HG03139 (cell line): ENCODE measurements around the gene RANBP2.
A peak's percentile ranks its signal among the peaks of the same experiment; 100 is the strongest.
"Not testable (repeated sequence)": the region's sequence is repeated elsewhere in the genome, so short reads cannot be mapped to it uniquely, and the experiment has no call there.

ENCODE experiments used
- ATAC-seq: cut with Tn5 transposase; IDR thresholded peaks from one replicate; pipeline ENCODE4 v1.9.1; 2021; ENCODE audit not compliant: unreplicated experiment

Gene RANBP2

DNA sequence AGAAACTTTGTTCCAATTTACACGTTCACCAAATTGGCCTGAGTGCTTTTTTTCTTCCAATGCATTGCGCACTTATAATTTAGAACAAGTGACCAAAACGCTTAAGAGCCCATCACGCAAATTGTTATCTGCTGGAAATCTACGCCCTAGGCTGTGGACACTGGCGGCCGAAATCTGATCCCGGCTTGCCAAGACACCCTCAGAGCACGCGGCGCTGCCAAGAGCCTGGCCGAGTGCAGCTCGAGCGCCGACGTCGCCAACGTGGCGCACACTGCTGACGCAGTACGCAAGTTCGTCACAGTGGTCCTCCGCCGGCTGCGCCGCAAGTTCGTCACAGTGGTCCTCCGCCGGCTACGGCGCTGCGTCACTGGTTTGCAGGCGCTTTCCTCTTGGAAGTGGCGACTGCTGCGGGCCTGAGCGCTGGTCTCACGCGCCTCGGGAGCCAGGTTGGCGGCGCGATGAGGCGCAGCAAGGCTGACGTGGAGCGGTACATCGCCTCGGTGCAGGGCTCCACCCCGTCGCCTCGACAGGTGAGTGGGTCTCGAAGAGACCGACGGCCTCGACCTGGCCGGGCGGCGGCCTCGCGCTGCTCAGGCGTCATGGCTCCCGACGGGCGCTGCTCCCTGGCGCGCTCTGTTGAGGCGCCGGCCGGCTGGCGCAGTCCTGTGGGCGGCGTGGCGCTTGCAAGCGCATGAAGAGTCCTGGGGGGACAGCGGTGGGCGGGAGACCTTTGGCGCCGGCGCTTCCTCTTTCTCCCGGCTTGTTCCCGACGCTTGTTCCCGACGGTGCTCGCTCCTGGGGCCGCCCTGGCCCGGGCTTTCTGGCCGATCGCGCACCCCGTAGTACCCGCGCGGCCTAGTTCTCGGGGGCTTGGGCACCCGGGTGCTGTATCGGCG lies at the start of gene RANBP2:
TSS of gene RANBP2 (plus strand) at position 334 of the 896 bp plus-strand sequence. CDS start at position 459, 125 bp downstream.
- ATAC-seq = peak; percentile 98

DNA sequence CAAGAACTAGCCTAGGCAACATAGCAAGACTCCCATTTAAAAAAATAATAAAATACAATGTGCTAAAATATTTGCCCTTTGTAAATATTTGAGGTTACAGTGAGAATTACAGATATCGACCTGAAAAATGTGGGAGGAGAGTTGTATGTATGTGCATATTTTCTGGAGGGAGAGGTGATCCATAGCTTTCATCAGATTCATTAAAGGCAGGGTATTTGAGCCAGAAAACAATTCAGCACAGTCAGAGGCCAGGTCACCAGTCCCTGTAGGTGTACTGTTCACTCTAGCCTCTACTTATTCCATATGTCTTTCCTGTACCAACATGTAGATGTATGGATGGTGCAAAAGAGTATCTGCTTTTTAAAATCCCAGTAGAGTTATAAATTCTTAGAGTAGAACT lies 49.0 kb upstream of the RANBP2 start:
- ATAC-seq = not testable (repeated sequence)

DNA sequence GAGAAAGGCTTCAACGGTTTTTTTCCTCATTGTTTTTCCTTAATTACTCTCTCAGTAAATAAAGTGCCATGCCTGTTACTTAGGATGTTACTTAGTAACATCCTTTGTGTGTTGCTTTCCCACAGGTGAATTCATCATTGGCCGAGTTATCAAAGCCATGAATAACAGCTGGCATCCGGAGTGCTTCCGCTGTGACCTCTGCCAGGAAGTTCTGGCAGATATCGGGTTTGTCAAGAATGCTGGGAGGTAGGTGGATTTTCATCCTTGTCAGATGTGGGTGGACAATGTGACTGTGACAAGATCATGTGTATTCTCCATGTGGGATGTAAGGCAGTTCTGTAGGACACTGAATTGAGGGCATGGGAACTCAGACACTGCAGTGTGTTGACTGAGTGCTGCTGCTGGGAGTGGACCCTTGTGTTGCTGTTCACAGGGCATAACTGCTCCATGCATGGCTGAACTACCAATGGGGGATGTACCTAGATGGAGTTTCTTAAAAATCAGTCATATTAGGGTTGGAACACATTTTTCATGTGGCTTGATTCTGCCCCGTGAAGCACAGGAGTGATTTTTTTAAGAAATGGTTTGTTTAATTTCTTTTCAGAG lies 47.0 kb upstream of the RANBP2 start:
- not testable (repeated sequence) for ATAC-seq

DNA sequence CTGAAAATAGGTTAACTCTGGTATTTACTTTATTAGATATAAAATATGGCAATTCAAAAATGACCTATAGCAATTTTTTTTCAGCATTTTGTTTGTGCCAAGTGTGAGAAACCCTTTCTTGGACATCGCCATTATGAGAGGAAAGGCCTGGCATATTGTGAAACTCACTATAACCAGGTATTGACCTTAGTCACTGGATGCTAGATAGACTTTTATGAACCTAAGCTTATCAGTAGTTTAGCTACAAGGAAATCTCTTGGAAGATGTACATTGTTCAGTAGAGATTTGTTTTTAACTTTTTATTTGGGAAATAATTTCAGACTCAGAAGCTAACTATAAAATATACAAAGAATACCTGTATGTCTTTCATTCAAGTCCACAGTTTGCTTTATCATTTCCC lies 42.8 kb upstream of the RANBP2 start:
- not testable (repeated sequence) for ATAC-seq

DNA sequence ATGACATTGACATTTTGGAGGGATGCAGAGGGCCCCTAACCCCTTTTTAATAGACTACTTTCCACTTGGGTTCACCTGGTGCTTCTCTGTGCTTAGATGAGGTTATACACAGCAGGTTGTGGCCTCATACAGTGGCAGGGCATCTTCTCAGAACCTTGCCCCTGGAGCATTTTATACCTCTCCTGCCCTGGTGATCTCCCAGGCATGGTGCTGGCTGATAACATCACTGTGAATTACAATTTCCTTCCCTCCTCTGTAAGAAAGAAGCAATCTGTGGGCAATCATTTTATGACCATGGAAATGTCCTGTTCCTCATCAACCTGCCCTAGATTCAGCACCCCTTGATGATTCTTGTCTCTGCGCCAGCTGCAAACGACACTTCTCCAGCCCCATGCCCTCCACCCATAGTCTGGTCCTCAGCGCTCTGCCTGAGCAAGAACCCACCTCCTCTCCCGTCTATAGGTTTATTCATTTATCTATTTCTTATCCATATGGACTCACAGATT lies 42.0 kb upstream of the RANBP2 start:
- not testable (repeated sequence) for ATAC-seq

DNA sequence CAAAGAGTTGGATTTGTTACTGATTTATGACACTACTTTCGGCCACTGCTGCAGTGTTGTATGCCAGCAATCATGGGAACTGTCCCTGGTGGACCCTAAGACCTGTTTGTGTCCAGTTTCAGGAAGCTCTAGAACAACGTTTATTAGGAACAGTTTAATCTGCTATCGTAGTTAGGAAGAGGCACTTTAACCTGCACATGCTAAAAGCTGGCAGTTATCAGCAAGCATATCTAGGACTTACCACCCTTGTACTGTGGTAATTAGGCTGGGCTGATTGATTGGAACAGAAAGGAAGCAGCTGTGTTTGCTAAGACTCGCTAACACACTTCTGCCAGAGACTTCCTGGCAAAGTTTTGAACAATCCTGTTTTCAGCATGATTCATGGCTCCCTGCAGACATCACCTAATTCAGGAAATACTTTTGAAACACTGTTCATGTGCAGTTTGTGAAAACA lies 41.1 kb upstream of the RANBP2 start:
- ATAC-seq = not testable (repeated sequence)

DNA sequence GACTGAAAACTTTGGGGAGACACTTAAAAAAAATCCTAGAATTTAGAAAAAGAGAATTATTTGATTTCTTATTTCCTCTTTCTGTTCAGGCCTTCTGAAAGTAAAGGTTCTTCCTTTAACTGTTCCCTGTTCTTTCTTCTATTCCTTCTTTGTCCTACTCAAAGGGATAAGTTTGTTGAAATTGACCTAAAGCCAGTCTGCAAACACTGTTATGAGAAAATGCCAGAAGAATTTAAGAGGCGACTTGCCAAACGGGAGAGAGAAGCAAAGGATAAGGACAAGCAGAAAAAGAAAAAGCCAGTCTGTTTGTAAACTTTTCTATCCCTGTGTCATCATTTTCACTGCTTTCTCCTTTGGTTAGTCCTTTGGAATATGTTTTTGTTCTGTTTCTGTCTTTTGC lies 38.5 kb upstream of the RANBP2 start:
- not testable (repeated sequence) for ATAC-seq

DNA sequence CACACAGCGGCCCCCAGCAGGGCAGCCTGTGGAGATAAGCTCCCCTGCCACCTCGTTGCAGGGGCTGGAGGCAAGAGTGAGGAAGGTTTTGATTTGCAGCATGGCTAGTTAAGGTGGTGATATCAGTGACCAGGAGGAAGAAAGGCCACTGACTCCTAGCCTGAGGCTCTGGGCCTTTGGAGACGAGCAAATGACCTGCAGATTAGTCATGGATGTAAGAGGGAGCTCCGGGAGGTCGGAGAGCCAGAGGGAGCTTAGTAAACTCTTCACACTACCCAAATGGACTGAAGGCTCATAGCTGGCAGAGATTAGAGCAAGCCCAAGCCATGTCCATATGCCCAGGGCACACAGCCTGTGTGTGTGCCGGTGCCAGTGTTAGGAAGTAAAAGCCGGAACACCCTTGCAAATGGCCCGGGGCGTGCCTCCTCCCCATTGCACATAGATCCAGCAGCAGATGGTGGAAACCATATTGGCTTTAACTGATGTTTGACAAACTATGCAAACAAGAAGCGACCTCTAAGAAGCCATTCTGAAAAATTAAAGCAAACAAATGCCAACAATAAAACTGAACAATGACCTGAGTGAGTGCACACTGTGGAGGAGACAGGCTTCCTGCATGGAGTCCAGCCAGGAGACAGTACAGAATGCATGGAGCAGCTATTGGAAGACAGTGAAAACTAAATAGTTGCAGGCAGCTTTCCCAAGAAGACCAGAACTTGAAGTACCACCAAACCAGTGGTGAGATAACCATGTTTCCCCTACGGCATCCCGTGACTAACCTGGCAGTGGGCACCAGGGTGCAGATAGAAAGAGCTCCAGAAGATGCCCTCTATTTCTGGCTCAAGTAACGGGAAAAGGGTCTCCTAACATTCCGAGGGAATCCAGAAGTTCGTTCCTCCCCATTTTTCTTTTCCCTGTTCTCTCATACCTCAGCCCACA lies 30.2 kb upstream of the RANBP2 start:
- not testable (repeated sequence) for ATAC-seq

DNA sequence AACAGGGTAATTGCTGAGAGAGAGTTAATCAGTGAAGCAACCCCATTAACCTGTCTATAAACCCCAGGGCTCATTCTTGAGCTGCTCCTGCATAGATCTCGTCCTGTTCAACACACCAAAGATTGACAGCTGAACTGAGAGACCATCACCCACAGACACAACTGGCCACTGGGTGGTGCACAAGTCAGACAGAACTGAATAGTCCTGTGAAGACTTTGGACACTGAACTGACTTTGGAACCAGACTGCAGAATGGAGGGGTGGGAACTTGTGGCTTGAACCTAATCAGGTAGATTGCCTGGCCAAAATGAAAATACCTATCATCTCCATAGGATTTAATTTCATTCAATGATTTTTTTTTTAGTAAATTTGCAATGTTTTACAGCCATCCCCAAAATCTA lies 29.3 kb upstream of the RANBP2 start:
- ATAC-seq = peak; percentile 83

DNA sequence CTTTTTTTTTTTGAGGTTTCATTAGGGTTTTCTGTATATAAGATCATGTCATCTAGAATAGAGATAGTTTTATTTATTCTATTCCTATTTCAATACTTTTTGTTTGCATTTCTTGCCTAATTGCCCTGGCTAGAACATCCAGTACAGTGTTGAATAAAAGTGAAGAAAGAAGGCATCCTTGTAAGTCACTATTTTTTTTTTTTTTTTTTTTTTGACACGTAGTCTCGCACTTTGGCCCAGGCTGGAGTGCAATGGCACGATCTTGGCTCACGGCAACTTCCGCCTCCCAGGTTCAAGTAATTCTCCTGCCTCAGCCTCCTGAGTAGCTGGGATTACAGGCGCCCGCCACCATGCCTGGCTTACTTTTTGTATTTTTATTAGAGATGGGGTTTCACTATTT lies 27.8 kb upstream of the RANBP2 start:
- no peak for ATAC-seq

DNA sequence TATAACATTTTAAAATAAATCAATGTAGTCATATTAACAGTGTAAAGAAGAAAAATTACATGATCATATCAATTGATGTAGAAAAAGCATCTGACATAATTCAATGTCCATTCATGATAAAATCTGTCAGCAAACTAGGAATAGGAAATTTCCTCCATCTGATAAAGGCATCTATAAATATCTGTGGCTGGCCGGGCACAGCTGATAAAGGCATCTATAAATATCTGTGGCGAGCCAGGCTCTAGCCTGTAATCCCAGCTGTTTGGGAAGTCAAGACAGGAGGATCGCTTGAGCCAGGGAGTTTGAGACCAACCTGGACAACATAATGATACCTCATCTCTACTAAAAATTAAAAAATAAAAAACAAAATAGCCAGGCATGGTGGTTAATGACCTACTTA lies 18.1 kb upstream of the RANBP2 start:
- ATAC-seq = no peak

DNA sequence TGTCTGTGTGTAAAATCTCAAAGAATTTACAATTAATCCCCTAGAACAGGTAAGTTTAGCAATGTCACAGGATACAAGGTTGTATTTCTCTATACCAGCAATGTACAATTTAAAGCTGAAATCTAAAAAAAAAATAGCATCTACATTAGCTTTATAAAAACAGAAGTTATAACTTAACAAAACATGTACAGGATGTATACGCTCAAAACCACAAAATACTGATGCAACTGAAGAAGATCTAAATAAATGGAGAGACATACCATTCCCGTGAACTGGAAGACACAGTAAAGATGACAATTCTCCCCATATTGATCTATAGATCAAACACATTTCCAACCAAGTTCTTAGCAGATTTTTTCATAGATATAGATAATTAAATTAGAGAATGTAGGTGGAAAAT lies 17.5 kb upstream of the RANBP2 start:
- ATAC-seq = no peak

DNA sequence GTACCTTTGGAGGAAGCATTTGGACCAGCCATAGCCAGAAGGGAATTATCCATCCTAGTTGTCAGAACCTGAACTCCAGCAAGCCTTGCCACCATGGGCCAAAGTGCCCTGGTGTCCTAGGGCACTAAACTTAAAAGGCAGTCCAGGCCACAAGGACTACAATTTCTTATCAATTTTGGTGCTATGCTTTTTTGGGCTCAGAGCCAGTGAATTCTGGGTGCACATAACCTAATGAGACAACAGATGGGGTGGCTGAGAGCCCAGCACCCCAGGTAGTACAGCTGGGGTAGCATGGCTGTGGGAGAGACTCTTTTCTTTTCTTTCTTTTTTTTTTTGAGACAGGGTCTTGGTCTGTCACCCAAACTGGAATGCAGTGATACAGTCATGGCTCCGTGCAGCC lies 14.4 kb upstream of the RANBP2 start:
- ATAC-seq = no peak

DNA sequence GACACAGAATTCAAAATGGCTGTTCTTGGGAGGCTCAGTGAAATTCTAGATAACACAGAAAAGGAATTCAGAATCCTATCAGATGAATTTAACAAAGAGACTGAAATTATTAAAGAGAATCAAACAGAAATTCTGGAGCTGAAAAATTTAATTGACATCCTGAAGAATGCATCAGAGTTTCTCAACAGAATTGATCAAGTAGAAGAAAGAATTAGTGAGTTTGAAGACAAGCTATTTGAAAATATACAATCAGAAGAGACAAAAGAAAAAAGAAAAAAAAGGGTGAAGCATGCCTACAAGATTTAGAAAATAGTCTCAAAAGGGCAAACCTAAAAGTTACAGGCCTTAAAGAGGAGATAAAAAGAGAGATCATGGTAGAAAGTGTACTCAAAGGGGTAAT lies 12.0 kb upstream of the RANBP2 start:
- ATAC-seq = no peak

DNA sequence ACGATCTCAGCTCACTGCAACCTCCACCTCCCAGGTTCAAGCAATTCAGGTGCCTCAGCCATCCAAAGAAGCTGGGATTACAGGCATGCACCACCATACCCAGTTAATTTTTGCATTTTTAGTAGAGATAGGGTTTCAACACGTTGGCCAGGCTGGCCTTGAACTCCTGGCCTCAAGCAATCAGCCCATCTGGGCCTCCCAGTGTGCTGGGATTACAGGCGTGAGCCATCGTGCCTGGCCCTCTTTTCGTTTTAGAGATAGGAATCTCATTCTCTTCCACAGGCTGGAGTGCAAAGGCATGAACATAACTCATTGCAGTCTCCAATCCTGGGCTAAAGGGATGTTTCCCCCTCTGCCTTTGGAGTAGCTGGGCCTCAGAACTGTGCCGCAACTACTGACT lies 2.3 kb upstream of the RANBP2 start:
- not testable (repeated sequence) for ATAC-seq

DNA sequence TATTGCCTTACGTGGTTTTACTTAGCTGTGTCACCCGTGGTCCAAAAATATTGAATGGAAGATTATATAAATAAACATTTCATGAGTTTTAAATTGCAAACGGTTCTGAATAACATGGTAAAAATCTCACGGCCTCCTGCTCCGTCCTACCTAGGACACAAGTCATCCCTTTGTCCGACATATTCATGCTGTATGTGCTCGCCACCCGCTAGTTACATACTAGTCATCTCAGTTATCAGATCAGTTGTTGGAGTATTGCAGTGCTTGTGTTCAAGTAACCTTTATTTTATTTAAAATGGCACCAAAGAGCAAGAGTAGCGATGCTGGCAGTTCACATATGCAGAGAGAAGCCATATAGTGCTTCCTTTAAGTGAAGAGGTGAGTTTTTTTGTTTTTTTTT lies 6.8 kb downstream of the RANBP2 start:
- ATAC-seq = not testable (repeated sequence)

DNA sequence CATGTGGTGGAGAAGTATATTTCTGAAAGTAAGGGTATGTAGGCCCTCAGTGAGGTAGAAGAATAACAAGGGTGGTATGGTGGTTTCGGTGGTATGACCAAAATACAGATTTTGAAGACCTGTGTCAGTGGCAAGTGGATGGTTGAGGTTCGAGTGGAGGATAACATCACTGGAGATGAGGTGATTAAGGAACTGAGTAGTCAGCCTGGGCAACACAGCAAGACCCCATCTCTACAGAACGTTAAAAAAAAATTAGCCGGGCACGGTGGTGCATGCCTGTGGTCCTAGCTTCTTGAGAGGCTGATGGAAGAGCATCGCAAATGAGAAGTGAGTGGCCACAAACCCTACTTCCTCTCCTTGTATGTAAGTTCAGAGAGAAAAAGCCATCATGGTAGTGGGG lies 15.4 kb downstream of the RANBP2 start:
- not testable (repeated sequence) for ATAC-seq

DNA sequence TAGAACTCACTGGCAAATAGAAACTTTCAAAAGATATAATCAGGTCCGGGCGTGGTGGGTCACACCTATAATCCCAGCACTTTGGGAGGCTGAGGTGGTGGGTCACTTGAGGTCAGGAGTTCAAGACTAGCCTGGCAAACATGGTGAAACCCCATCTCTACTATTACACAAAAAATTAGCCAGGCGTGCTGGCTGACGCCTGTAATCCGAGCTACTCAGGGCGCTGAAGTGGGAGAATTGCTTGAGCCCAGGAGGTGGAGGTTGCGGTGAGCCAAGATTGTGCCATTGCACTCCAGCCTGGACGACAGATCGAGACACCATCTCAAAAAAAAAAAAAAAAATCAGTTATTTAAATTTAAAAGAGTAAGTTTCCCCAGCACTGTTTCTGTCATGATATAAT lies 38.7 kb downstream of the RANBP2 start:
- ATAC-seq = not testable (repeated sequence)

DNA sequence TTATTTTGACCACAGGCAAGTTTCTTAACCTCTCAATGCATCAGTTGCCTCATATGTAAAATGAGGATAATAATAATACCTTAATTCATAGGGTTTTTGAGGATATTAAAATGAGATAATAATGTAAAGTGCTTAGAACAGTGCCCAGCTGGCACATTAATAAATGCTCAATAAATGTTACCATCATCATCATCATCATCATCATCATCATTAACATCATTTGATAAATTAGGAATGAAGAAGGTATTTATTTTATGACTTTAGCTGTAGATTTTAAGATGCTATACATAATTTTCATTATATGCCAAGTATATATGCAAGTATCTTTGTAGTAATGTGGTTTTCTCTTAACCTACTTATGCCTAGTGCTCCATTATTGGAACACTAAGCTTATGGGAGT lies 43.3 kb downstream of the RANBP2 start:
- not testable (repeated sequence) for ATAC-seq

DNA sequence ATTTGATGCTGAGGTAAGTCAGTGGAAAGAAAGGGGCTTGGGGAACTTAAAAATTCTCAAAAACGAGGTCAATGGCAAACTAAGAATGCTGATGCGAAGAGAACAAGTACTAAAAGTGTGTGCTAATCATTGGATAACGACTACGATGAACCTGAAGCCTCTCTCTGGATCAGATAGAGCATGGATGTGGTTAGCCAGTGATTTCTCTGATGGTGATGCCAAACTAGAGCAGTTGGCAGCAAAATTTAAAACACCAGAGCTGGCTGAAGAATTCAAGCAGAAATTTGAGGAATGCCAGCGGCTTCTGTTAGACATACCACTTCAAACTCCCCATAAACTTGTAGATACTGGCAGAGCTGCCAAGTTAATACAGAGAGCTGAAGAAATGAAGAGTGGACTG lies 47.4 kb downstream of the RANBP2 start:
- ATAC-seq = not testable (repeated sequence)

DNA sequence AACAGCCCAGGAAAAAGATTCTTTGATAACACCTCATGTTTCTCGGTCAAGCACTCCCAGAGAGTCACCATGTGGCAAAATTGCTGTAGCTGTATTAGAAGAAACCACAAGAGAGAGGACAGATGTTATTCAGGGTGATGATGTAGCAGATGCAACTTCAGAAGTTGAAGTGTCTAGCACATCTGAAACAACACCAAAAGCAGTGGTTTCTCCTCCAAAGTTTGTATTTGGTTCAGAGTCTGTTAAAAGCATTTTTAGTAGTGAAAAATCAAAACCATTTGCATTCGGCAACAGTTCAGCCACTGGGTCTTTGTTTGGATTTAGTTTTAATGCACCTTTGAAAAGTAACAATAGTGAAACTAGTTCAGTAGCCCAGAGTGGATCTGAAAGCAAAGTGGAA lies 48.6 kb downstream of the RANBP2 start:
- ATAC-seq = not testable (repeated sequence)
